IPS DF 6.9 (cell line): ENCODE measurements around the gene PGM1.
A peak's percentile ranks its signal among the peaks of the same experiment; 100 is the strongest.
"Not testable (repeated sequence)": the region's sequence is repeated elsewhere in the genome, so short reads cannot be mapped to it uniquely, and the experiment has no call there.

Experiments
- DNase-seq: peaks from one replicate; pipeline ENCODE4 v3.0.0-alpha.2; 2013; ENCODE audit warnings: low read depth, low spot score
- H3K27ac ChIP-seq: one replicate; pipeline ENCODE4 v1.5.1; 2013; ENCODE audit warnings: low read length, control low read depth
- H3K27me3 ChIP-seq: 2 replicates; pipeline ENCODE4 v1.6.1; 2013; ENCODE audit warnings: mild to moderate bottlenecking, low read length; ENCODE audit not compliant: control insufficient read depth, insufficient read depth
- H3K36me3 ChIP-seq: 2 replicates; pipeline ENCODE4 v1.6.1; 2013; ENCODE audit warnings: low read length; ENCODE audit not compliant: control insufficient read depth, insufficient read depth
- H3K4me1 ChIP-seq: 2 replicates; pipeline ENCODE4 v1.6.1; 2013; ENCODE audit warnings: low read length; ENCODE audit not compliant: control insufficient read depth, insufficient read depth
- H3K4me3 ChIP-seq: 2 replicates; pipeline ENCODE4 v1.5.1; 2013; ENCODE audit warnings: mild to moderate bottlenecking, low read length
- H3K9me3 ChIP-seq: 2 replicates; pipeline ENCODE4 v1.6.1; 2013; ENCODE audit warnings: low read length, inconsistent platforms; ENCODE audit not compliant: control insufficient read depth, insufficient read depth
- WGBS: extraction: QIAGEN DNeasy Blood & Tissue Kit; methylation state at CpG from one replicate; pipeline ENCODE4 v1.1.7; 2013; ENCODE audit warnings: mixed read lengths, missing lambda C conversion rate; ENCODE audit not compliant: insufficient read length, insufficient coverage; 5-methylcytosine and 5-hydroxymethylcytosine counted together

The PGM1 gene

GRCh38 chr1:63569640-63570316 is 23.4 kb upstream of the PGM1 start:
- no peak for DNase-seq
- Histone ChIP-seq H3K27ac (no peak overlapping the region), H3K27me3 (no peaks in the 10 kb centered on the region), H3K36me3 (no peaks in the 10 kb centered on the region), H3K9me3 (no peaks in the 10 kb centered on the region), H3K4me3 (no peak overlapping the region), H3K4me1 (no peaks in the 10 kb centered on the region; the same call in 1 of the 2 replicates)
- no CpG with 5 or more reads among the region's 3 CpGs for WGBS

- DNase-seq, H3K36me3 ChIP-seq, H3K4me3 ChIP-seq, H3K27me3 ChIP-seq, H3K9me3 ChIP-seq, H3K4me1 ChIP-seq, H3K27ac ChIP-seq: not testable (repeated sequence)
- WGBS, result no CpG with 5 or more reads among the region's 8 CpGs
These were observed 20.5 kb upstream of the PGM1 start for GRCh38 chr1:63572686-63573085.

DNA sequence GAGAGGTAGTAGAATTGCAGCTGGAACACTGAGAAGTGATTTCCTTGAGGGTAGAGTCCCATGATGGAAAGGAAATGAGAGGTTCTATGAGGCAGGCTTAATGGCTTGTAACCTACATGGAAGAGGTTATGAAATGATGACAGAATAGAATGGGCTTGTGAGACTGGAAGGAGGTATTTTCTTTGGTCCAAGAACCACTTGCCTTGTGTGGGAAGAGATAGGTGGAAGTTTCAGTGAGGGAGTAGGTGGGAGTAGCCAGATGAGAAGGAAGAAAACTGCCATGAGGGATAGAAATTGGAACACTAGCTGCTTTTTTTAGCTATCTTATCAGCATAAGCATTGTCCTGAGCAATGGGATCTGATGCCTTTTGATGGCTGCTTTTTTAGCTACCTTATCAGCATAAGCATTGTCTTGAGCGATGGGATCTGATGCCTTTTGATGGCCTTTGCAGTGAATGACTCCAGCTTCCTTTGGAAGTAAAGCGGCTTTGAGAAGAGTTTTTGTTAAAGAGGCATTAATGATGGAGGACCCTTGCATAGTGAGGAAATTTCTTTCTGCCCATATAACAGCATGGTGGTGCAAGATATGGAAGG is 18.9 kb upstream of the PGM1 start:
- H3K27me3 ChIP-seq, H3K27ac ChIP-seq, DNase-seq, H3K9me3 ChIP-seq, H3K36me3 ChIP-seq, H3K4me1 ChIP-seq, H3K4me3 ChIP-seq: not testable (repeated sequence)
- WGBS, result no CpG with 5 or more reads among the region's 2 CpGs

DNA sequence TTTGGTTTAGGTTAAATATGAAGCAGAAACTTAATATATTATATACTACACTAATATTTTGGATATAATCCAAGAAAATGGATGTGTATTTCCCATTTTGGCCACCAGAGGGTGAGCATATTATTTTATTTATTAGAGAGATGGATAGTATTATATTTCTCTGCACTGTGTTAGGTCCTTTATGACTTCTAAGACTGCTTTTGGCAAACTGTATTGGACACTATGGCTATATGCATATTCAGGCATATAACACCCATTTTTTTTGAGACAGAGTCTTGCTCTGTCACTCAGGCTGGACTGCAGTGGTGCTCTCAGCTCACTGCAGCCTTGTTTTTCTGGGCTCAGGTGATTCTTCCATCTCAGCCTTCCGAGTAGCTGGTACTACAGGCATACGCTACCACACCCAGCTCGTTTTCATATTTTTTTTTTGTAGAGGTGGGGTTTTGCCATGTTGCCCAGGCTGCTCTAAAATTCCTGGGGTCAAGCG is 17.8 kb upstream of the PGM1 start:
- no peaks in the 10 kb centered on the region for H3K36me3 ChIP-seq
- H3K27me3 ChIP-seq, result no peaks in the 10 kb centered on the region
- DNase-seq, result no peak
- WGBS, result no CpG with 5 or more reads among the region's 4 CpGs
- H3K9me3 ChIP-seq, result no peaks in the 10 kb centered on the region
- H3K4me1 ChIP-seq, result no peaks in the 10 kb centered on the region; the same call in none of the 2 replicates
- H3K27ac ChIP-seq, result no peak overlapping the region
- H3K4me3 ChIP-seq, result no peak overlapping the region

- no CpG with 5 or more reads among the region's 1 CpG for WGBS
These were observed 6.9 kb upstream of the PGM1 start for GRCh38 chr1:63586326-63586725.

GRCh38 chr1:63590166-63590560 is 3.0 kb upstream of the PGM1 start:
- no peak for DNase-seq
- Histone ChIP-seq H3K27me3 (no peaks in the 10 kb centered on the region), H3K9me3 (no peaks in the 10 kb centered on the region), H3K27ac (no peak overlapping the region), H3K4me3 (no peak overlapping the region), H3K36me3 (no peaks in the 10 kb centered on the region), H3K4me1 (no peaks in the 10 kb centered on the region)
- WGBS, result no CpG with 5 or more reads among the region's 3 CpGs

More at GRCh38 chr1:63586326-63586725, 6.9 kb upstream of the PGM1 start:
- H3K4me3 ChIP-seq, H3K4me1 ChIP-seq, H3K27me3 ChIP-seq, DNase-seq, H3K27ac ChIP-seq, H3K9me3 ChIP-seq, H3K36me3 ChIP-seq: not testable (repeated sequence)

- no peaks in the 10 kb centered on the region for H3K27me3 ChIP-seq
- no peak overlapping the region for H3K27ac ChIP-seq
- no peaks in the 10 kb centered on the region for H3K36me3 ChIP-seq
- peak overlapping the region; percentile 72; the same call in 1 of the 2 replicates for H3K4me3 ChIP-seq
- no peaks in the 10 kb centered on the region for H3K9me3 ChIP-seq
- H3K4me1 ChIP-seq, result no peaks in the 10 kb centered on the region
- WGBS, result no CpG with 5 or more reads among the region's 18 CpGs
- no peak for DNase-seq
These were observed 492 bp upstream of the PGM1 start for GRCh38 chr1:63592536-63593302.

DNA sequence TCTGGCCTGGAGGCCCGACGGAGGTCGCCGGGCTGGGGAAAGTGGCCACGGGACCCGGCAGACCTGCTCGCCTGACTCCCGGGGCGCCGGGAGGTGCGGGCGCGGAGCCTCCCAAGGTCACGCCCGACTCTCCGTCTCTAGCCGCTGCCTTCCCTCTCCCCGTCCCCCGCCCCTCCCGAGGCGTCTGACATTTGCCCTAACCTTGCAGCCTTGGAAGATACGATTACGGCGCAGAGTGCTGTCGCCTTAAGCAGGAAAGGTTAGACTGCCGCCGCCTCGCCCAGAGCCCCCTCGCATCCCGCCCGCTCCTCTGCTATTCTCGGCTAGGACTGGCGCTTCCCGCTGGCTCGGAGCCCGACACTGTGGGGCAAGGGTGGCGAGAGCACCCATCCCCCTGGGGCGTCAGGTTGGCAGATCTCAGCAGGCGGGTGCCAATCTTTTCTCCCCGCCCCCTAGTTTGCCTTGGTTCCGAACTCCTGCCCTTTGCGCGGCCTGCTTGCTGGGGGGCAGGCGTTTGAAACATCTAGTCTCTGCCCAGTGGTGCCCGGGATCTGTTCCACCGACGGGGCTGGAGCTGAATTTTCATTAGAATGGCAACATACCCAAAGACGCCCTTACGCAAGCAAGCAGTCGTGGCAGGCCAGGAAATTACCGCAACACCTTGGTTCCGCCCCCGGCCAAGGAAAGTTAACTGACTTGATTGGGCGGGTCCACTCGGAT is 835 bp downstream of the PGM1 start:
- no peak for DNase-seq
- Histone ChIP-seq H3K4me1 (no peaks in the 10 kb centered on the region), H3K4me3 (peak overlapping the region; percentile 72), H3K27me3 (no peaks in the 10 kb centered on the region), H3K36me3 (no peaks in the 10 kb centered on the region), H3K27ac (no peak overlapping the region), H3K9me3 (no peaks in the 10 kb centered on the region)
- no CpG with 5 or more reads among the region's 55 CpGs for WGBS

DNA sequence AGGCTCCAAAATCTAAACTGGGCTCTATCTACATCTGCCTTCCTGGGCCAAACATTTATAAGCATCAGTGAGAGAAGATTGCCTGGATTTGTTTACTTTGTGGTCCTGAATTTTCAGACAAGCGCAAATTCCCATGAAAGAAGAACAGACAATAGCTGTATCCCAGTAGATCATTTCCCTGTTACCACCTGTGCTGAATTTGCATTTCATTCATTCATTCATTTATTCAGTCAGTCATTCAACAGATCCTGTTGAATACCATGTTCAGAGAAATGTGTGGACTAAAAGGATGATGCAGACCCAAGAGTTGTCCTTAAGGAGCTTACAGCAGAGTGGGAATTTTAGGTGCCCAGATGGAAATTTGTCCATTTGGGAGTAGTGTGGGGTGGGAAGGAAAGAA is 2.2 kb downstream of the PGM1 start:
- WGBS, result no CpG with 5 or more reads among the region's 1 CpG
- DNase-seq, result no peak
- Histone ChIP-seq H3K4me3 (no peak overlapping the region), H3K4me1 (no peaks in the 10 kb centered on the region), H3K36me3 (no peaks in the 10 kb centered on the region), H3K27ac (no peak overlapping the region), H3K9me3 (no peaks in the 10 kb centered on the region), H3K27me3 (no peaks in the 10 kb centered on the region)

GRCh38 chr1:63599799-63600198 is 6.6 kb downstream of the PGM1 start:
- Histone ChIP-seq H3K4me1 (peaks cover 3% of the 10 kb centered on the region; the same call in 1 of the 2 replicates), H3K9me3 (no peaks in the 10 kb centered on the region), H3K36me3 (no peaks in the 10 kb centered on the region), H3K27ac (no peak overlapping the region), H3K4me3 (no peak overlapping the region), H3K27me3 (no peaks in the 10 kb centered on the region)
- WGBS, result no CpG with 5 or more reads among the region's 5 CpGs
- DNase-seq, result no peak
